Calu3 (cell line): Measurements from ENCODE around the gene CXCR5. TPM values are rescaled to one million over a fixed set of nuclear protein-coding genes. Genes with fewer than 3 reads are reported as not detected.

Experiments
- BruUV-seq: library from RNA; stranded (reverse); fragments of 400-500 nt; replicated peaks from 2 replicates; lab custom pipeline; 2021; lab: Mats Ljungman, UMichigan
- CTCF ChIA-PET: fragments of 300-600 bp; sonication (Branson Sonifier 250); formaldehyde crosslinking; loops from one replicate; lab custom pipeline; 2022; ENCODE audit warnings: antibody characterized with exemption; lab: Charles Lee
- DNase-seq: peaks from one replicate; pipeline ENCODE4 v3.0.0; 2022
- H3K27ac Mint-ChIP-seq: one replicate; pipeline ENCODE4 v1.8.0; 2022; ENCODE audit warnings: mixed read lengths; ENCODE audit not compliant: unreplicated experiment
- H3K27me3 Mint-ChIP-seq: one replicate; pipeline ENCODE4 v1.8.0; 2022; ENCODE audit warnings: mixed read lengths; ENCODE audit not compliant: unreplicated experiment
- H3K36me3 Mint-ChIP-seq: one replicate; pipeline ENCODE4 v1.8.0; 2022; ENCODE audit warnings: mild to moderate bottlenecking, moderate library complexity, mixed read lengths; ENCODE audit not compliant: insufficient read depth, unreplicated experiment
- H3K4me1 Mint-ChIP-seq: one replicate; pipeline ENCODE4 v1.8.0; 2022; ENCODE audit warnings: mild to moderate bottlenecking, low read depth, mixed read lengths; ENCODE audit not compliant: unreplicated experiment
- H3K4me3 Mint-ChIP-seq: one replicate; pipeline ENCODE4 v1.8.0; 2022; ENCODE audit warnings: mild to moderate bottlenecking, low read depth, moderate library complexity, mixed read lengths; ENCODE audit not compliant: unreplicated experiment
- H3K9me3 Mint-ChIP-seq: one replicate; pipeline ENCODE4 v1.8.0; 2022; ENCODE audit warnings: low read depth, mixed read lengths; ENCODE audit not compliant: unreplicated experiment
- intact Hi-C: fragments of 100-400 bp; cut with micrococcal nuclease; formaldehyde crosslinking; loops from one replicate; pipeline ENCODE4 v1.10.0; 2022; ENCODE audit not compliant: unreplicated experiment
- total RNA-seq: library from RNA; stranded (reverse); gene quantifications from 2 replicates; pipeline ENCODE4 v1.2.3, GENCODE V29; 2022
- TF ChIP-seq, protein P1 (sequence below): fragments of 200-600 bp; IDR thresholded peaks from one replicate; pipeline ENCODE4 v1.8.0; 2022; ENCODE audit warnings: antibody characterized with exemption; ENCODE audit not compliant: unreplicated experiment

The CXCR5 gene
- total RNA-seq, 1 experiment from 2014 or later, result not detected

- Mint-ChIP-seq H3K4me3 (peak overlapping the region; percentile 83), H3K36me3 (peaks cover 49% of the 10 kb centered on the region), H3K4me1 (peaks cover 45% of the 10 kb centered on the region), H3K9me3 (no peaks in the 10 kb centered on the region), H3K27me3 (no peaks in the 10 kb centered on the region), H3K27ac (peak overlapping the region; percentile 58)
- CTCF ChIA-PET, result interaction anchor here (0.6 to 2.0 kb wide), 4 partner anchors 18 to 240 kb away, joined by 3 to 9 read pairs (median 4); partner anchors contain the start of gene HMBS
- intact Hi-C loops, result no loop called here
- BruUV-seq, result TSS peak; percentile 19
- peak; percentile 89 for DNase-seq
- TF ChIP-seq, protein P1, sequence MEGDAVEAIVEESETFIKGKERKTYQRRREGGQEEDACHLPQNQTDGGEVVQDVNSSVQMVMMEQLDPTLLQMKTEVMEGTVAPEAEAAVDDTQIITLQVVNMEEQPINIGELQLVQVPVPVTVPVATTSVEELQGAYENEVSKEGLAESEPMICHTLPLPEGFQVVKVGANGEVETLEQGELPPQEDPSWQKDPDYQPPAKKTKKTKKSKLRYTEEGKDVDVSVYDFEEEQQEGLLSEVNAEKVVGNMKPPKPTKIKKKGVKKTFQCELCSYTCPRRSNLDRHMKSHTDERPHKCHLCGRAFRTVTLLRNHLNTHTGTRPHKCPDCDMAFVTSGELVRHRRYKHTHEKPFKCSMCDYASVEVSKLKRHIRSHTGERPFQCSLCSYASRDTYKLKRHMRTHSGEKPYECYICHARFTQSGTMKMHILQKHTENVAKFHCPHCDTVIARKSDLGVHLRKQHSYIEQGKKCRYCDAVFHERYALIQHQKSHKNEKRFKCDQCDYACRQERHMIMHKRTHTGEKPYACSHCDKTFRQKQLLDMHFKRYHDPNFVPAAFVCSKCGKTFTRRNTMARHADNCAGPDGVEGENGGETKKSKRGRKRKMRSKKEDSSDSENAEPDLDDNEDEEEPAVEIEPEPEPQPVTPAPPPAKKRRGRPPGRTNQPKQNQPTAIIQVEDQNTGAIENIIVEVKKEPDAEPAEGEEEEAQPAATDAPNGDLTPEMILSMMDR, result peak; percentile 90
These were observed 46.5 kb downstream of the CXCR5 start for GRCh38 chr11:118930094-118930712.

DNA sequence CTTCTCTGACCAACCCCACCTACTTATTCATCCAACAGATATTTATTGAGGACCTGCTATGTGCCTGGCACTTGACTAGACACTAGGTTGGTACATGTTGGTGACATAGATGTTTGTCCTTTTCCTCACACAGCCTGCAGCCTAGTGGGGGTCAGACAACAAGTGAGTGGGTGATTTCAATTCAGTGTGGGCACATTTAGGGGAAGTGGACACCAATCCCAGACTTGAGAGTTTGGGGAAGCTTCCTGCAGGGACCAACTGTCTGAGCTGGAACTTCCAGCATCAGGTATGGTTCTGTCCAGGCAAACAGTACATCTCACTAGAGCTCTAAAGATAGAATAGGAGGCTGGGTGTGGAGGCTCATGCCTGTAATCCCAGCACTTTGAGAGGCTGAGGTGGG lies 47.9 kb downstream of the CXCR5 start:
- H3K27ac Mint-ChIP-seq, result no peak overlapping the region
- DNase-seq, result no peak
- peaks cover 36% of the 10 kb centered on the region for H3K36me3 Mint-ChIP-seq
- H3K9me3 Mint-ChIP-seq, result no peaks in the 10 kb centered on the region
- no TSS peak for BruUV-seq
- H3K27me3 Mint-ChIP-seq, result no peaks in the 10 kb centered on the region
- no peak overlapping the region for H3K4me3 Mint-ChIP-seq
- CTCF ChIA-PET, result interaction anchor here (0.7 to 0.8 kb wide), 2 partner anchors 141 to 242 kb away, joined by 4 to 8 read pairs; partner anchors contain the start of gene DDX6
- TF ChIP-seq, protein P1, result no peak
- peaks cover 38% of the 10 kb centered on the region for H3K4me1 Mint-ChIP-seq
- intact Hi-C loops, result no loop called here

DNA sequence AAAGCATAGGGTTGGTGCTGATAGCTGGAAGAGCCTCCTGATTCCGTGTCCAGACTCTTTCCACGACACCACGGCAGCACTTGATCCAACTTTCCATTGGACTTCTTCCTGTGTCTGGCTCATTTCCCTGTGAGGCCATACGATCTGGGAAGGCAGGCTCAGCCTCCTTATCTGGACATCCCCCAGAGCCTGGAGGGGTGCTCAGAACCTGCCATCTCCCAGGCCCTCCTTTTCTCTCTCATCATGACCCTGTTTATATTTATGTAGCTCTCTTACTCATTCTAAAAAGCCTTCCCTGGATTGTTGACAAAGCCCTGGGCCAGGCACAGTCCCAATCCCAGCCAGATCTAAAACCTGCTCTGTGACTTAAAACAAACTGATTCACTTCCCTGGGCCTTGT lies 49.8 kb downstream of the CXCR5 start:
- CTCF ChIA-PET, result interaction anchor here (1.2 kb wide), 1 partner anchor 244 kb away, joined by 4 read pairs; no protein-coding TSS in a partner anchor
- Mint-ChIP-seq H3K9me3 (no peaks in the 10 kb centered on the region), H3K27ac (no peak overlapping the region), H3K4me3 (no peak overlapping the region), H3K4me1 (peaks cover 35% of the 10 kb centered on the region), H3K36me3 (peaks cover 33% of the 10 kb centered on the region), H3K27me3 (no peaks in the 10 kb centered on the region)
- no TSS peak for BruUV-seq
- DNase-seq, result no peak
- TF ChIP-seq, protein P1, result no peak
- intact Hi-C loops, result no loop called here

GRCh38 chr11:118935376-118935775 lies 51.7 kb downstream of the CXCR5 start:
- no peak for DNase-seq
- TF ChIP-seq, protein P1, result no peak
- CTCF ChIA-PET, result interaction anchor here (0.7 to 1.1 kb wide), 2 partner anchors 23 to 780 kb away, joined by 3 to 5 read pairs; no protein-coding TSS in a partner anchor
- Mint-ChIP-seq H3K27me3 (no peaks in the 10 kb centered on the region), H3K4me1 (peaks cover 46% of the 10 kb centered on the region), H3K9me3 (no peaks in the 10 kb centered on the region), H3K4me3 (no peak overlapping the region), H3K27ac (no peak overlapping the region), H3K36me3 (peaks cover 14% of the 10 kb centered on the region)
- no TSS peak for BruUV-seq
- intact Hi-C loops, result no loop called here
